Measurements from ENCODE around the gene MEA1.

MEA1 gene

DNA sequence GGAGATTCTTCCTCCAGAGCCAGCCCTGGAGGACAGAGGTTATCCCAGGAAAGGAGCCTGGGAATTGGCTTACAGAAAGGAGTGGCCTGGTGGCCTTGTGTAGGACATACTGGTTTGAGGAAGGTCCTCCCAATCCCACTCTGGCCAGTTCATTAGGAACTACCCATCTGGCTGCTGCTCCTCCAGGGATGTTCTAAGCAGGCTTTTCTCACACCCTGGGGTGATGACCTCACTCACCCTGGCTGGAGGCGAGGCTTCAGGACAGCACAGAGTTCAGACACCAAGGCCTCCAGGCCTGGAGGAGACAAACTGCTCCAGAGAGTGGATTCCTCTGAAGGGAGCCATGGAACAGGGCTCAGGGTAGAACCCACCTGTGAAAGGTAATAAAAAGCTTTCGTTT is 44.3 kb downstream of the MEA1 start:
- no peak for DNase-seq

- no peak for DNase-seq
Measured at GRCh38 chr6:42968783-42969182, 45.0 kb downstream of the MEA1 start.

DNA sequence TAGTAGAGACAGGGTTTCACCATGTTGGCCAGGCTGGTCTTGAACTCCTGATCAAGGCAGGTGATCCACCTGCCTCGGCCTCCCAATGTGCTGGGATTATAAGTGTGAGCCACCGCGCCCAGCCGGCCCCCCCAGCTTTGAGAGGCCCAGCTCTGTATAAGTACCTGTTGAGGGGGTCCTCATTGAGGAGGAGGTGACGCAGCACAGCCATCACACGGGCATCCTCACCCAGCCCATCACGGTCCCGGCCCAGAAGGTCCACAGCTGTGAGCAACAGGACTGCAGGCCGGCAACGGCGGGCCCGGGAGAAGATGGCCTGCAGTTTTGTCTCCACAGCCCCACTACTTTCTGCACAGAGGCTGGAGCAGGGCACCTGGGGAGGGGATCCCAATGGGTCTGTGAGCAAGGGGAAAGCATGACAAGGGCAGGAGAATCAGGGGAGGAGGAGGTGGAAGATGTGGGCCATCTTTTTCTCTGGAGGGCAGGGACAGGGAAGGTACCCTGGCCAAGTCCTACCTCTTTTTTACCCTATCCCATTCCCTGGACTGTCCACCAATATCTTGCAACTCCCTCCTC is 45.5 kb downstream of the MEA1 start:
- no peak for DNase-seq

- no peak for DNase-seq
Measured at GRCh38 chr6:42967228-42967627, 46.5 kb downstream of the MEA1 start.

DNA sequence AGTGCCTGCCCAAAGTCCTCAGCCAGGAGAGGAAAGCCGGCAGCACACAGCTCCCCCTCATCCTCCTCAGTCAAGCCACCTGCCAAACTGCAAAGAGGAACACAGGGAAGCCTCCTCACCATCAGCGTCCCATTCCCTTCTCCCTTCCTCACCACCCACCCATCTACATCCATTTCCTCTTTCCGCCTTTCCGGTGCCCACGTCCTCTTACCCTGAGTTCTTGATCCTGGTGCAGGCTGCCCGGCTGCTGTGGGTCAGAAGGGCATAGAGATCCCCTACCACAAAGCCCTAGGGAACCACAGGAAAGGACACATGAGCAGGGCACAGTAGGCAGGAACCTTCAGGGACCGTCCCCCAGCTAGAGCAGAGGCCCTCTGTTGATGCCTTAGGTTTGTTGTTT is 47.2 kb downstream of the MEA1 start:
- DNase-seq: no peak

DNA sequence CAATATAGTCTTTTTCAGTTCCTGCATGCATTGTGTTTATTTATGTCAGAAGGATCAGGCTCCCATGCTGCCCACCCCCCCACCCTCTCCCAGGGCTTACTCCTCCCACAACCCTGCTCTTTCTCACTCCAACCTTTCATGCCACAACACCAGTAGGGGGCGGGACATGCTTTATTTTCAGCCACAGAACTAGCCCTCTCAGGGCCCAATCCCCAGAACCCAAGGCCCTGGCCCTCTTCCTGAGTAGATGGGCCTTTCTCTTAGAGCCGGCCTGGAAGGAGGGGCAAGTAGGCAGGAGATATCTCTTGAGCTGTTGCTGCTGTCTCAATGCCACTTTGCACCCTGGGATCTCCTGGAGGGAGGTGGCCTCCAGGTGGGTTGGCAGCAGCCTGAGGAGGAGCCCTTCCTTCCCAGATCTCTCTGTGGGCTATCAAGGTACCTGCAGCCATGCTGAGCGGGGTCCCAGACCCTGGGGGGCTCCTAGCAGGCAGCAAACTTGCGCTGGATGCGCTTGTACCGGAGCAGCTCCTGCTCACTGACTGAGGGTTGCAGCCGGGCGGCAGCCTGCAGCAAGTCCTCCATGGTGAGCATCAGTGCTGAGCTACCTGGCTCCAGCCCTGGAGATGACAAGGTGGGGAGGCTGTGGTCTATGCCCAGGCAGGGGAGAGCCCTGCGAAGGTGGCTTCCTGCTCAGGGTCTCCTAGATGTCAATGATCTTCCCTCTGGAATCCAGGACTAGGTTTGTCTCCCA is 49.7 kb downstream of the MEA1 start:
- peak; percentile 51 to 59 for DNase-seq

DNA sequence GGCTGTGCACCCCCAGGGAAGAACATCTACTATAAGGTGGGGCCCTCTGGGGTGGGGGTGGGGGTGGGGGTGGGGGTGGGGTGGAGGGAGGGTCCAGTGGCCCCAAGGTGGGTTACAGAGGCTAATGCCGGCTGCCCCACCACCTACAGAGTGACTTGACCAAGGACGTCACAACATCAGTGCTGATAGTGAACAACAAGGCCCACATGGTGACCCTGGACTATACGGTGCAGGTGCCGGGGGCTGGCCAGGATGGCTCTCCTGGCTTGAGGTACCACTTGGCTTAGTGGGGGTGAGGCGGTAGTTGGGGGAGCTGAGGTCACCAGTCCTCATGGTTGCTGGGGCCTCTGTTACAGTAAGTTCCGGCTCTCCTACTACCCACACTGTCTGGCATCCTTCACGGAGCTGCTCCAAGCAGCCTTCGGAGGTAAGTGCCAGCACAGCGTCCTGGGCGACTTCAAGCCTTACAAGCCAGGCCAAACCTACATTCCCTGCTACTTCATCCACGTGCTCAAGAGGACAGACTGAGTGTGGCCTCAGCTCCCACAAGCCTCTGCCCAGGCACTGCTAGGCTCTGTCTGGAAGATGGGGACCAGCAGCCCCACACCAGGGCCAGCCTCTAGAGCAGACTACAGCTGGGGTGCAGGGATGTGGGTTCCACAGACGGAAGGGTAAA is 50.4 kb downstream of the MEA1 start:
- no peak for DNase-seq

DNA sequence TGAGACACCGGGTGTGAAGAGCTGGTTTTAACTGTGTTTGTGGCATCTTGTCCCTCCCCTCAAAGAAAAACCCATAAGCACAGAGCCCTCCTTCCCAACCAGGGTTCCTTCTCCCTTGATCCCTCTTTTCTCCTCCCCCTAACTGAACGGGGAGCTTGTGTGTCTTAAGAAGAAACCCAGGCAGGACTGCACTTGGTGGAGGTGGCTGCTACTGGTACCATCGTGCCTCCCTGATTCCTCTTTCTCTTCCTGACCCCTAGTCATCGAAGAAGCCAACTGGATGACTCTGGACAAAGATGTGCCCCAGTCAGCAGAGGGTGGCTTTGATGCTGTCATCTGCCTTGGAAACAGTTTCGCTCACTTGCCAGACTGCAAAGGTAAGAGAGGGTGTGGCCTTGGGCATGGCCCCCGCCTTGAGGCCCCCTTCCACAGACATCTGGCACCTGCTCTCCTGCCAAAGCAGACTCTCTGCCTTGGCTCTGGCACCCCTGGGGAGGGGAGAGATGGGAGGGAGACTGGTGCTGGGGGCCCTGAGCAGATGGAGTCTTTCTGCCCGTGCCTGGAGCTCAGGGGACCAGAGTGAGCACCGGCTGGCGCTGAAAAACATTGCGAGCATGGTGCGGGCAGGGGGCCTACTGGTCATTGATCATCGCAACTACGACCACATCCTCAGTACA is 51.1 kb downstream of the MEA1 start:
- no peak for DNase-seq

GRCh38 chr6:42962096-42962495 is 51.6 kb downstream of the MEA1 start:
- DNase-seq: no peak

All from activated T-cell treated with anti-CD3 and anti-CD28 coated beads, Interleukin-2, amount 50 U/mL, for 48 hours (primary cell).